C1 segment of cervical spinal cord (tissue), 14 donors: ENCODE results near the gene KPNA4.
A peak's percentile ranks its signal among the peaks of the same experiment; 100 is the strongest.
"Not testable (repeated sequence)": the region's sequence is repeated elsewhere in the genome, so short reads cannot be mapped to it uniquely, and the experiment has no call there.

Source experiments
- DNase-seq, 14 donors: peaks; one replicate each; lab custom pipeline; 2025; lab: John Stamatoyannopoulos, UW

Gene KPNA4

GRCh38 chr3:160486459-160486869 lies 78.9 kb downstream of the KPNA4 start:
- no peak for DNase-seq

DNA sequence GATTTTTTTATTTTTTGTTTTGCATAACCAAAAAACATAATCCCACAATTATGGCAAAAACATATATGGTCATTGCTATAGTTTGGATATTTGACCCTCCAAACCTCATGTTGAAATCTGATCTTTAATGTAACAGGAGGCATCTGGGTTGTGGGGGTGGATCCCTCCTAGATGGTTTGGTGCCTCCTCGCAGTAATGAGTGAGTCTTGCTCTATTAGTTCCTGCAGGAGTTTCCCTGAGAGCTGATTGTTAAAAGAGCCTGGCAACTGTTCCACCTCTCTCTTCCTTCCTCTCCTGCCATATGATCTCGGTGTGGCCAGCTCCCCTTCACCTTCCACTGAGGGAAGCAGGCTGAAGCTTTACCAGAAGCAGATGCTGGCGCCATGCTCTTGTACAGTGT lies 82.6 kb downstream of the KPNA4 start:
- no peak for DNase-seq

GRCh38 chr3:160481856-160482255 lies 83.5 kb downstream of the KPNA4 start:
- no peak for DNase-seq

DNA sequence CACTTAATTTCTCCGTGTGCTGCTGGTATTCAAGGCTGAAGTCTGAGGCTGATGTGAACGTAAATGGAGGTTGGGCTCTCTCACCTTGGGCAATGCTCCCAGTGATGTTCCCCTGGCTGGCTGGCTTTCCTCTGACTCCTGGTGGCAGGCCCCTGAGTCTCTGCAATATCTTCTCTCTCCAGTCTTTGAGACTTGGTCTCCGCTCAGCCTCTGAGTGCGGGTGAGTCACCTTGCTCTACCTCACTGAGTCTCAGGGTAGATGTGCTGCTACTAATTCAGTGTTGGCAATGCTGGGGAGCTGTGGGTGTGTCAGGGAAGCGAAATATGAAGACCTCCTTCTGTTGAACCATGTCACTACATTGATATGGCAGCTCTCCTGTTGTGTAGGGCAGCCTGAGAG lies 84.4 kb downstream of the KPNA4 start:
- no peak for DNase-seq

GRCh38 chr3:160479376-160479775 lies 86.0 kb downstream of the KPNA4 start:
- no peak for DNase-seq

- DNase-seq: no peak
Measured at GRCh38 chr3:160478338-160478737, 87.0 kb downstream of the KPNA4 start.

DNA sequence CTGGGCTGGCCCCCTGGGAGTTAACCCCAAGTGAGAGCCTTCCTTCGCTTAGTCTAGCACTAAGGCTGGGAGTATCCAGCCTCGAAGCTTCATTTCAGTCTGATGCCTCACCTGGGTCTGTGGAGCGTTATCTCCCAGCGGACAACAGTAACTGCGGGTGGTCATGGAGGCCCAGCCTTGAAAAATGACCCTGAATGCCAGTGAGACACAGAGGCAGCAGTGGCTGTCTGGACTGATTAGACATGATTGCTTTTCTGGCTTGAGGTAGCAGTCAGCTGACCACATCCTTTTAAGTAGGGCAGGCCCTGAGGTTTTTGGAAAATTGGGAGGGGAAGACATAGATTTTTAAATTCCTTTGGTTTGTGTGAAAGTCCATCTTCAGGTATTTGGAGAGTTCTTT lies 87.6 kb downstream of the KPNA4 start:
- DNase-seq: no peak

DNA sequence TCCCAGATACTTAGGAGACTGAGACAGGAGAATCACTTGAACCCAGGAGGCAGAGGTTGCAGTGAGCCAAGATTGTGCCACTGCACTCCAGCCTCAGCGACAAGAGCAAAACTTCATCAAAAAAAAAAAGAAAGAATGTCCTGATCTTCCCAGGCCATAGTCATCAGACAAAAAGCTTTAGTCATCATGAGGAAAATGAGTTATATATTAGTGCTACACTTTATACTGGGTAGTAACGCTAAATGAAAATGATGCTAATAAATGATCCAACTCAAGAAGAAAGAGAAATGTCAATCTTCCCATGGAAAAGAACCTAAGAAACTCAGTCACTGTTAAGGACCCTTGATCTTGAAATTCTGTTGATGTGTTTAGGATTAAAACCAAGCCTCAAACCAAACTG lies 89.5 kb downstream of the KPNA4 start:
- no peak for DNase-seq

- no peak for DNase-seq
Measured at GRCh38 chr3:160475153-160475552, 90.2 kb downstream of the KPNA4 start.

- DNase-seq: no peak
Measured at GRCh38 chr3:160474416-160474838, 90.9 kb downstream of the KPNA4 start.

- DNase-seq: no peak
Measured at GRCh38 chr3:160473978-160474377, 91.4 kb downstream of the KPNA4 start.

DNA sequence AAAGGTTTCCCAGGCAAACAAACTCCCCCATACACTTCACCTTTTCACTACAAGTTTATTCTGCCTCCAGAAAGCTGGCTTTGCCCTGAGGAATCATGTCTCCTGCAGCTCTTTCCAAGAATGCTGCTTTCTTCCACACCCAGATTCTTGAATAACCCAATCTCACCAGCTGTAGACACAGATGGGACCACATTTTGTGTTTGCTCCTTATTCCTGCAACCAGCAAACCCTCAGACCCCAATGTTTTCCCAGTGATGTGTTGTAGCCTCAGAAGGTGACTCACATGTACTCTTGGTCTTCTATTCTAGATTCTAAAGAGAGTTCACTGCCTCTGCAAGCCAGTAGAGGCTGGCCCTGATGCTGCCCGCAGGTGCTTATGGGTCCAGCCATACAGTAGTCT lies 92.2 kb downstream of the KPNA4 start:
- DNase-seq: no peak

GRCh38 chr3:160472344-160472743 lies 93.0 kb downstream of the KPNA4 start:
- no peak for DNase-seq

DNA sequence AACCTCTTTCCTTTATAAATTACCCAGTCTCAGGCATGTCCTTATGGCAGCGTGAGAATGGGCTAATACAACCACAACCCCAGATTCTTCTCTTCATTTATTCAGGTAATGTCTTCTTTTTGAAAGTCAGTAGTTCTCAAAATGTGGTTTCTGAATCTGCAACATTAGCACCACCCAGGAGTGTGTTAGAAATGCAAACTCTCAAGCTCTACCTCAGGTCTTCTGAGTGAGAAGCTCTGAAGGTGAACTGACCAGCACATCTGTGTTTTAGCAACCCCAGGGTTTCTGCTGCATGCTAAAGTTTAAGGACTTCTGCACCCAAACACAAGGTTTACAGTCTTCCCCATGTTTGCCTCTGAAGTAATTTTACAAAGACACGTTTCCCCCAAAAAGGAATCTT lies 93.5 kb downstream of the KPNA4 start:
- DNase-seq: no peak

GRCh38 chr3:160470181-160470580 lies 95.2 kb downstream of the KPNA4 start:
- DNase-seq: no peak

DNA sequence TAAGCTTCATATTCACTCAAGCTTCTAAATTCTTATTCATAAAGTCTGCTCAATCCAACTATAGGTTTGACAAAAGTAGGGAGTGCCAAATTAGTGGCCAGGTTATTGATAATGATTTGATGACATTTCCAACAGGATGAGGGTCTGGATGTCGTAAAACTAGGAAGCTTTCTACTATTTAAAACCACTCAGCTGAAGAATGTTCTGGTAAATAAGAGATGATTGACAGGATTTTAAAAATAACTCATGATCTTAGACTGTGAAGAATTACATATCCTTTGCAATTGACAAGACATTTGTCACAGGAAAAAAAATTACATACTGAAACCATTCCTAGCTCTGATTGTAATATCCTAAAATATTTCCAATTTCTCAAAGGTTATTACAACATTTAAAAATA lies 100.4 kb downstream of the KPNA4 start:
- no peak for DNase-seq

- peak in 9 of 14 donors; percentile 12 to 52 (median 39) for DNase-seq
Measured at GRCh38 chr3:160464321-160464720, 101.0 kb downstream of the KPNA4 start.

DNA sequence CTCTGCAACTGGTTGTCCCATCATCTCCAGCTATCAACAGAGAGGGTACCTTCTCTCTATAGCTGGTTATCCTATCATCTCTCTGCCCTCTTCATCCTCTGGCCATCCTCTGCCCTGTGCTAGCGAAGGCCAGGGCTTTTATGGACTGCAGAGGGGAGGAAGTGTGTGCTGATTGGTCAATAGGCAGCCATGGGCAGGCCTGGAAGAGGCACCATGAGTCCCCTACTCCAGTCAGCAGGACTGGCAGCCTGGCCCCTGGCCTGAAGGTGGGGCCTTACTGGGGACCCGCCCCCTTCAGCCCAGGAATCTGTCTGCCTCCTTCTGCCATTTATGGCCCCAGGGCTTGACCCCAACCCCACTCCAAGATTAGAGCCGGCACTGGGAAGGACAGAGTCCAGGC lies 105.3 kb downstream of the KPNA4 start:
- DNase-seq: no peak

- no peak for DNase-seq
Measured at GRCh38 chr3:160459450-160459970, 105.9 kb downstream of the KPNA4 start.

GRCh38 chr3:160458151-160458550 lies 107.2 kb downstream of the KPNA4 start:
- DNase-seq: no peak

GRCh38 chr3:160455846-160456245 lies 109.5 kb downstream of the KPNA4 start:
- no peak for DNase-seq

DNA sequence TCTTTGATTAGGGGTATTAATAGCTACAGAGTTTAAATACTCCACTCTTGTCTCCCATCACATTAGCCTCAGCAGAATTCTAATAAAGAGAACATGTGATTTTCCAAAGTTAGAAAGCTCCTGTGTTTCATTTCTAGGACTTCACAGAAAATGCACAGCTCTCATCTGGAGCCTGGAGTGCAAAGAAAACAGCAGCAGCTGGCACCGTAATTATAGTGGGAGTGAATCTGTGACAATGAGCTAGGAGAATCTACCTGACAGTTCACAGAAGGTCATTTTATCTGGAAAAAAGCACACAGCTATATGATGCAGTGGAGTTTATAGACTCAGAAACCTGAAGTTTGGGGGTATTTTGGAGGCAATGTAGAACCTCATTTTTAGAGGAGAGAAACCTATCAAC lies 110.4 kb downstream of the KPNA4 start:
- no peak for DNase-seq

DNA sequence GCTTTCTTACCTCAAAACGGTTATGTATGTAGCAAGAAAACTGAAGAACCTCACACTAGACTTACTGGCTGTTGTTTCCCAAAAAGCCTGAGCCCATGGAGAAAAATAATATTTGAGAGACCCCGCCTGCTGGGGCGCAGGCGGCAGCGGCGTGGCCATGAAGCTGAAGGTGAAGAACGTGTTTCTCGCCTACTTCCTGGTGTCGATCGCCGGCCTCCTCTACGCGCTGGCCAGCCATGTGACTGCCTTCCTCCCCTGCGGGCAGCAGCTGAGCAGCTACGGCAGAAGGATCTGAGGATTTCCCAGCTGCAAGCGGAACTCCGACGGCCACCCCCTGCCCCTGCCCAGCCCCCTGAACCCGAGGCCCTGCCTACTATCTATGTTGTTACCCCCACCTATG lies 113.1 kb downstream of the KPNA4 start:
- not testable (repeated sequence) for DNase-seq

GRCh38 chr3:160451602-160452001 lies 113.8 kb downstream of the KPNA4 start:
- DNase-seq: no peak
